Activated naive CD4-positive, alpha-beta T cell treated with anti-CD3 and anti-CD28 coated beads, Interleukin-2, amount 10 ng/mL, durations not matched to agents 7 days and 5 days (primary cell): ENCODE measurements around the gene MNAT1.

Source experiments
- CTCF ChIA-PET: fragments of 350-600 bp; sonication (Branson Sonifier 250); formaldehyde crosslinking; loops from one replicate; lab custom pipeline; 2021; ENCODE audit warnings: antibody characterized with exemption; lab: Charles Lee
- DNase-seq: peaks from one replicate; pipeline ENCODE4 v3.0.0-alpha.2; 2020
- H3K27ac Mint-ChIP-seq: one replicate; pipeline ENCODE4 v1.8.0; 2021; ENCODE audit warnings: mild to moderate bottlenecking, moderate library complexity, mixed read lengths
- H3K27me3 Mint-ChIP-seq: one replicate; pipeline ENCODE4 v1.8.0; 2021; ENCODE audit warnings: mild to moderate bottlenecking, mixed read lengths
- H3K36me3 Mint-ChIP-seq: one replicate; pipeline ENCODE4 v1.8.0; 2021; ENCODE audit warnings: mixed read lengths
- H3K4me1 Mint-ChIP-seq: one replicate; pipeline ENCODE4 v1.8.0; 2021; ENCODE audit warnings: mixed read lengths
- H3K4me3 Mint-ChIP-seq: one replicate; pipeline ENCODE4 v1.8.0; 2021; ENCODE audit warnings: mild to moderate bottlenecking, moderate library complexity, mixed read lengths
- H3K9me3 Mint-ChIP-seq: one replicate; pipeline ENCODE4 v1.8.0; 2021; ENCODE audit warnings: mixed read lengths

MNAT1 gene

GRCh38 chr14:60989599-60989998 is 255.0 kb downstream of the MNAT1 start:
- H3K27me3 Mint-ChIP-seq = no peaks in the 10 kb centered on the region
- no peak for DNase-seq
- H3K9me3 Mint-ChIP-seq = no peaks in the 10 kb centered on the region
- H3K27ac Mint-ChIP-seq = no peak overlapping the region
- CTCF ChIA-PET = no interaction called here
- H3K4me3 Mint-ChIP-seq = no peak overlapping the region
- no peaks in the 10 kb centered on the region for H3K36me3 Mint-ChIP-seq
- H3K4me1 Mint-ChIP-seq = no peaks in the 10 kb centered on the region

- Mint-ChIP-seq H3K27me3 (no peaks in the 10 kb centered on the region), H3K36me3 (no peaks in the 10 kb centered on the region), H3K4me3 (no peak overlapping the region), H3K27ac (no peak overlapping the region), H3K9me3 (no peaks in the 10 kb centered on the region), H3K4me1 (no peaks in the 10 kb centered on the region)
- DNase-seq = no peak
- CTCF ChIA-PET = no interaction called here
These were observed 264.1 kb downstream of the MNAT1 start for GRCh38 chr14:60998617-60999016.

GRCh38 chr14:60999536-60999935 is 265.0 kb downstream of the MNAT1 start:
- DNase-seq = no peak
- Mint-ChIP-seq H3K4me3 (no peak overlapping the region), H3K4me1 (no peaks in the 10 kb centered on the region), H3K9me3 (no peaks in the 10 kb centered on the region), H3K27ac (no peak overlapping the region), H3K36me3 (no peaks in the 10 kb centered on the region), H3K27me3 (no peaks in the 10 kb centered on the region)
- CTCF ChIA-PET = no interaction called here

DNA sequence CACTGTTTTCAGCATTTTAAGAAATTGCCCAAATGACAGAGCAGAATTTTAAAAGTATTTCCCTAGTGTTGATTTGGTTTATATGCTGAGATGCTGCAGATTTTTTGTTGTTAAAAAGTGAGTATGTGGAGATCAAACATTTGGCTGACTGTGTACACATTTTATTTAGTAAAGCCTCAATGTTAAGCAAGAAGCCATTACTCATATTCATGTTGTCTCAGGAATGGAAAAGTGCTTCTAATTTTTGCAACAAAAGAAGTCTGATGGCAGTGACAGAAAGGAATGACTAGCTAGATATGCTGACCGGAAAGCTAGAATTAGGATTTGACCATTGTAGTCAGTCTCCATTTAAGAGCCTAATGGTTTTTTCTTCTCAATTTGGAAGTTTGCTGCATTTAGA is 269.0 kb downstream of the MNAT1 start:
- H3K27me3 Mint-ChIP-seq = no peaks in the 10 kb centered on the region
- no peak overlapping the region for H3K4me3 Mint-ChIP-seq
- DNase-seq = no peak
- no peaks in the 10 kb centered on the region for H3K36me3 Mint-ChIP-seq
- H3K27ac Mint-ChIP-seq = no peak overlapping the region
- no peaks in the 10 kb centered on the region for H3K9me3 Mint-ChIP-seq
- H3K4me1 Mint-ChIP-seq = no peaks in the 10 kb centered on the region
- CTCF ChIA-PET = no interaction called here

- no peaks in the 10 kb centered on the region for H3K4me1 Mint-ChIP-seq
- CTCF ChIA-PET = interaction anchor here (0.6 to 1.2 kb wide), 2 partner anchors 229 to 1442 kb away, joined by 3 to 4 read pairs; no protein-coding TSS in a partner anchor
- no peak overlapping the region for H3K27ac Mint-ChIP-seq
- no peaks in the 10 kb centered on the region for H3K9me3 Mint-ChIP-seq
- H3K36me3 Mint-ChIP-seq = no peaks in the 10 kb centered on the region
- H3K4me3 Mint-ChIP-seq = no peak overlapping the region
- DNase-seq = no peak
- H3K27me3 Mint-ChIP-seq = no peaks in the 10 kb centered on the region
These were observed 285.0 kb downstream of the MNAT1 start for GRCh38 chr14:61019537-61019936.
